Ovary (tissue), 9 donors: Measurements from ENCODE around the gene SKIC8. TPM values are rescaled to one million over a fixed set of nuclear protein-coding genes. Genes with fewer than 3 reads are reported as not detected.

ENCODE experiments used
- DNase-seq, 5 donors: peaks; one replicate each; pipeline ENCODE4 v3.0.0-alpha.2; 2019 to 2020
- H3K27ac ChIP-seq, 2 donors: fragments of 200-600 bp; one replicate each; pipeline versions ENCODE4 v1.5.1 to v1.8.0; 2019 to 2022
- H3K27me3 ChIP-seq: fragments of 200-600 bp; one replicate; pipeline ENCODE4 v1.8.0; 2022
- H3K36me3 ChIP-seq: fragments of 200-600 bp; sonication (generic); one replicate; pipeline ENCODE4 v1.5.1; 2019
- H3K4me1 ChIP-seq: one replicate; pipeline ENCODE4 v1.8.1; 2013; ENCODE audit warnings: mild to moderate bottlenecking, moderate library complexity; ENCODE audit not compliant: insufficient read depth
- H3K4me3 ChIP-seq: fragments of 200-600 bp; sonication (generic); one replicate; pipeline ENCODE4 v1.5.1; 2017
- H3K9me3 ChIP-seq, 2 donors: fragments of 200-600 bp in 1 of 2; sonication (generic) in 1 of 2; one replicate each; pipeline versions ENCODE4 v1.5.1 to v1.8.1; 2013 to 2019; ENCODE audit warnings: mild to moderate bottlenecking in 1 of 2, moderate library complexity in 1 of 2
- CTCF ChIP-seq, 3 donors: fragments of 450-650 bp in 2 of 3; fragments of 200-600 bp in 1 of 3; IDR thresholded peaks; one replicate each; pipeline versions ENCODE4 v1.5.1 to v1.8.0; 2016 to 2022; ENCODE audit warnings: antibody characterized with exemption in 3 of 3, mild to moderate bottlenecking in 1 of 3
- EP300 ChIP-seq: sonication (generic); formaldehyde crosslinking; IDR thresholded peaks from one replicate; pipeline ENCODE4 v1.6.1; 2017; ENCODE audit warnings: antibody characterized with exemption
- POLR2A ChIP-seq: fragments of 450-650 bp; IDR thresholded peaks from one replicate; pipeline ENCODE4 v1.6.1; 2017; ENCODE audit warnings: antibody characterized with exemption, mild to moderate bottlenecking, moderate library complexity
- WGBS, 3 donors: extraction: QIAGEN DNeasy Blood & Tissue Kit in 1 of 3; methylation state at CpG; one replicate each; pipeline versions ENCODE4 v1.1.5 to v1.1.7; 2013 to 2017; 5-methylcytosine and 5-hydroxymethylcytosine counted together
- intact Hi-C, 4 donors: fragments of 100-400 bp; cut with DNase I; formaldehyde crosslinking; loops; one replicate each; pipeline versions ENCODE4 v1.11.0 to v1.15.1; 2022 to 2023
- polyA plus RNA-seq, 2 donors: library from polyadenylated mRNA; stranded (reverse); fragments of 200-250 nt in 1 of 2; fragments of 350-450 nt in 1 of 2; fragmentation: Illumina TruSeq in 1 of 2; extraction: RNeasy Lipid Tissue Mini Kit (QIAGEN cat#74804) in 1 of 2; gene quantifications; one replicate each; pipeline ENCODE4 v1.2.3, GENCODE V29; 2013 to 2014
- total RNA-seq, 7 donors: library from RNA; depleted of rRNA in 2 of 7; stranded (reverse); fragments of >200 nt in 2 of 7; fragmentation: NEBNext Ultra II Directional in 3 of 7; extraction: Animal tissue kit (Norgen Biotek cat#: 25700) in 3 of 7; gene quantifications; one replicate each; pipeline versions ENCODE4 v1.1.0 to v1.2.4, GENCODE V29; 2016 to 2023
- donor health status: DM: no; HTN: no; CAD: no; lungs with moderate emphysema.
- donor health status: DM: no; HTN: no; CAD: no.
- donor health status: Bipolar disorder and iron deficiency.
- donor health status: DM: yes; HTN: yes; CAD: no.
- donor health status: DM: no; HTN: no; CAD: no.
- donor health status: DM: yes; HTN: yes; CAD: no.

Gene SKIC8
- total and polyA plus RNA-seq, 9 donors, result 38.1 to 63.5 (median 50.8) TPM

DNA sequence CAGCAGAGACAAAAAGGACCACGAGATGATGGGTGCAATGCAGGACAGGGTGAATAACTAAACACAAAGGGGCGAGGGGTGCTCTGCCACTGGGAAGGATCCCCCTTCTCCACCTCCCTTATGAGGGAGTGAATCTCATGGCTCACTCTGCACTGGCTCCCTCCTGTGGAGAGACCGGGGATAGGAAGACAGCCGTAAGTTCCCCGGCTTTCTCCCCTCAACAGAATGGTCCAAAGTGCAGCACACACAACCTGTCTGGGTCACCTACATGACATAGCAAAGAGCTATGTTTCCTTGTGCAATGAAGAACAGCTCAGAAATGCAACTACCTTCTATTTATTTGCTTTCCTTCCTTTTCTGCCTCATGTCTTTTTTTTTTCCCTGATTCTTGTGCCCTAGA lies 57.3 kb downstream of the SKIC8 start:
- no peak for TF ChIP-seq CTCF (IDR thresholded peaks at IDR 0.05)
- TF ChIP-seq EP300, result no peak
- no peak for TF ChIP-seq POLR2A
- no peak for DNase-seq
- Histone ChIP-seq H3K27me3 (no peaks in the 10 kb centered on the region), H3K9me3 (no peaks in the 10 kb centered on the region), H3K4me1 (no peaks in the 10 kb centered on the region), H3K27ac (no peak overlapping the region), H3K4me3 (no peak overlapping the region), H3K36me3 (no peaks in the 10 kb centered on the region)
- intact Hi-C loops, result loop anchor here in 3 of 4 donors (5.0 to 10.0 kb wide), 5 partner anchors 110 to 285 kb away; partner anchors contain the start of gene CIB2 (in 1 of the 3)
- WGBS, 3 donors, result 69 to 80% (median 76%) methylated on average over 5 of the region's 5 CpGs

GRCh38 chr15:78241017-78241416 lies 58.4 kb downstream of the SKIC8 start:
- TF ChIP-seq CTCF (IDR thresholded peaks at IDR 0.05), result peak; percentile 23 to 84 (median 76)
- TF ChIP-seq POLR2A, result no peak
- no peak for TF ChIP-seq EP300
- no peaks in the 10 kb centered on the region for H3K9me3 ChIP-seq
- no peaks in the 10 kb centered on the region for H3K36me3 ChIP-seq
- H3K27me3 ChIP-seq, result no peaks in the 10 kb centered on the region
- intact Hi-C loops, result loop anchor here in 3 of 4 donors (2.0 to 10.0 kb wide), 7 partner anchors 109 to 284 kb away; partner anchors contain the start of gene CIB2 (in 1 of the 3)
- no peak overlapping the region for H3K4me3 ChIP-seq
- 6 to 9% (median 7%) methylated on average over 12 of the region's 12 CpGs for WGBS, 3 donors
- no peaks in the 10 kb centered on the region for H3K4me1 ChIP-seq
- DNase-seq, result peak; percentile 81 to 92 (median 90)
- no peak overlapping the region for H3K27ac ChIP-seq

DNA sequence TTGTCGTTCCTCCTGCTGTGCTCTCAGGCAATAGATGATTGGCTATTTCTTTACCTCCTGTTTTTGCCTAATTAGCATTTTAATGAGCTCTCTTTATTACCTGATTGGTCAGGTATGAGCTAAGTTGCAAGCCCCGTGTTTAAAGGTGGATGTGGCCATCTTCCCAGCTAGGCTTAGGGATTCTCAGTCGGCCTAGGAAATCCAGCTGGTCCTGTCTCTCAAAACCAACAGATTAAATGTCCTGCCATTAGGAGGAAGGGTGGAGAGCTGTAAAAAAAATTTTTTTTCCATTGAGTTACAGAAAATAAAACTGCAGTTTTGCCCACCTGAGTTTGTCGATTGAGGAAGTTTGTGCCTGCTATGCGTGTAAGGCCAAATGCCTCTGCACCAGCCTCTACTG lies 59.6 kb downstream of the SKIC8 start:
- no peaks in the 10 kb centered on the region for H3K4me1 ChIP-seq
- no peak for TF ChIP-seq EP300
- TF ChIP-seq POLR2A, result no peak
- TF ChIP-seq CTCF (IDR thresholded peaks at IDR 0.05), result no peak
- no peak for DNase-seq

GRCh38 chr15:78237146-78237545 lies 62.3 kb downstream of the SKIC8 start:
- 66 to 78% (median 69%) methylated on average over 6 of the region's 6 CpGs for WGBS, 3 donors
- Histone ChIP-seq H3K4me3 (no peak overlapping the region), H3K27me3 (no peaks in the 10 kb centered on the region), H3K36me3 (no peaks in the 10 kb centered on the region), H3K4me1 (no peaks in the 10 kb centered on the region), H3K9me3 (no peaks in the 10 kb centered on the region), H3K27ac (no peak overlapping the region)
- no peak for DNase-seq
- TF ChIP-seq EP300 (no peak), CTCF (IDR thresholded peaks at IDR 0.05) (no peak), POLR2A (no peak)
- intact Hi-C loops, result loop anchor here in 1 of 4 donors (10.0 kb wide), 1 partner anchor 112 kb away; no protein-coding TSS in a partner anchor

More for the DNA sequence above, 59.6 kb downstream of the SKIC8 start:
- Histone ChIP-seq H3K27ac (no peak overlapping the region), H3K27me3 (no peaks in the 10 kb centered on the region), H3K36me3 (no peaks in the 10 kb centered on the region), H3K4me3 (no peak overlapping the region), H3K9me3 (no peaks in the 10 kb centered on the region)
- 83 to 89% (median 88%) methylated on average over 5 of the region's 5 CpGs for WGBS, 3 donors
- intact Hi-C loops, result loop anchor here (2.0 to 10.0 kb wide), 8 partner anchors 108 to 283 kb away; partner anchors contain the start of gene CIB2 (in 1 of the 4)
